ENCODE data around the gene BIRC2. TPM values are rescaled to one million over a fixed set of nuclear protein-coding genes. Genes with fewer than 3 reads are reported as not detected.
"Not testable (repeated sequence)": the region's sequence is repeated elsewhere in the genome, so short reads cannot be mapped to it uniquely, and the experiment has no call there.

Gene BIRC2
- total RNA-seq, 2 donors from 2014 or later, result 48.7 to 92.9 TPM

GRCh38 chr11:102332611-102332994 lies 14.4 kb upstream of the BIRC2 start:
- Histone ChIP-seq H3K36me3 (no peaks in the 10 kb centered on the region), H3K27ac (no peak overlapping the region), H3K4me3 (no peak overlapping the region), H3K4me1 (ENCODE audit: control insufficient read depth in 1 of 2, low read depth in 2 of 2) (no peaks in the 10 kb centered on the region), H3K9me3 (no peaks in the 10 kb centered on the region), H3K27me3 (replicated peaks; ENCODE audit: insufficient read depth) (no peaks in the 10 kb centered on the region)
- TF ChIP-seq, protein P1, sequence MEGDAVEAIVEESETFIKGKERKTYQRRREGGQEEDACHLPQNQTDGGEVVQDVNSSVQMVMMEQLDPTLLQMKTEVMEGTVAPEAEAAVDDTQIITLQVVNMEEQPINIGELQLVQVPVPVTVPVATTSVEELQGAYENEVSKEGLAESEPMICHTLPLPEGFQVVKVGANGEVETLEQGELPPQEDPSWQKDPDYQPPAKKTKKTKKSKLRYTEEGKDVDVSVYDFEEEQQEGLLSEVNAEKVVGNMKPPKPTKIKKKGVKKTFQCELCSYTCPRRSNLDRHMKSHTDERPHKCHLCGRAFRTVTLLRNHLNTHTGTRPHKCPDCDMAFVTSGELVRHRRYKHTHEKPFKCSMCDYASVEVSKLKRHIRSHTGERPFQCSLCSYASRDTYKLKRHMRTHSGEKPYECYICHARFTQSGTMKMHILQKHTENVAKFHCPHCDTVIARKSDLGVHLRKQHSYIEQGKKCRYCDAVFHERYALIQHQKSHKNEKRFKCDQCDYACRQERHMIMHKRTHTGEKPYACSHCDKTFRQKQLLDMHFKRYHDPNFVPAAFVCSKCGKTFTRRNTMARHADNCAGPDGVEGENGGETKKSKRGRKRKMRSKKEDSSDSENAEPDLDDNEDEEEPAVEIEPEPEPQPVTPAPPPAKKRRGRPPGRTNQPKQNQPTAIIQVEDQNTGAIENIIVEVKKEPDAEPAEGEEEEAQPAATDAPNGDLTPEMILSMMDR (IDR thresholded peaks at IDR 0.05), result no peak
- DNase-seq (ENCODE audit: low spot score) (no peak), ATAC-seq (ENCODE audit: insufficient number of reproducible peaks, low FRiP score, low read depth) (no peak)

GRCh38 chr11:102338479-102339010 lies 8.5 kb upstream of the BIRC2 start:
- ATAC-seq (ENCODE audit: insufficient number of reproducible peaks, low FRiP score, low read depth), result no peak
- Histone ChIP-seq H3K4me1 (ENCODE audit: control insufficient read depth in 1 of 2, low read depth in 2 of 2) (no peaks in the 10 kb centered on the region), H3K27ac (no peak overlapping the region), H3K9me3 (no peaks in the 10 kb centered on the region), H3K27me3 (replicated peaks; ENCODE audit: insufficient read depth) (no peaks in the 10 kb centered on the region), H3K36me3 (no peaks in the 10 kb centered on the region), H3K4me3 (no peak overlapping the region)
- TF ChIP-seq, protein P1 (IDR thresholded peaks at IDR 0.05), result no peak
- DNase-seq (ENCODE audit: low spot score), result no peak

GRCh38 chr11:102341311-102341710 lies 5.7 kb upstream of the BIRC2 start:
- not testable (repeated sequence) for H3K4me3 ChIP-seq; H3K27me3 ChIP-seq (replicated peaks; ENCODE audit: insufficient read depth); H3K27ac ChIP-seq; ATAC-seq (ENCODE audit: insufficient number of reproducible peaks, low FRiP score, low read depth); DNase-seq (ENCODE audit: low spot score); H3K4me1 ChIP-seq (ENCODE audit: control insufficient read depth in 1 of 2, low read depth in 2 of 2); H3K36me3 ChIP-seq; H3K9me3 ChIP-seq

- no peaks in the 10 kb centered on the region for H3K9me3 ChIP-seq
- peaks cover 5 to 6% of the 10 kb centered on the region in 2 donors for H3K4me1 ChIP-seq (ENCODE audit: control insufficient read depth in 1 of 2, low read depth in 2 of 2)
- H3K4me3 ChIP-seq, result no peak overlapping the region
- no peaks in the 10 kb centered on the region for H3K27me3 ChIP-seq (replicated peaks; ENCODE audit: insufficient read depth)
- TF ChIP-seq, protein P1 (IDR thresholded peaks at IDR 0.05), result peak; percentile 71
- no peaks in the 10 kb centered on the region for H3K36me3 ChIP-seq
- no peak overlapping the region for H3K27ac ChIP-seq
- ATAC-seq (ENCODE audit: insufficient number of reproducible peaks, low FRiP score, low read depth) (no peak), DNase-seq (ENCODE audit: low spot score) (peak; percentile 33)
Observed at GRCh38 chr11:102341844-102342318, 5.1 kb upstream of the BIRC2 start.

GRCh38 chr11:102343809-102344208 lies 3.2 kb upstream of the BIRC2 start:
- ATAC-seq (ENCODE audit: insufficient number of reproducible peaks, low FRiP score, low read depth) (no peak), DNase-seq (ENCODE audit: low spot score) (no peak)
- Histone ChIP-seq H3K27ac (no peak overlapping the region), H3K9me3 (no peaks in the 10 kb centered on the region), H3K27me3 (replicated peaks; ENCODE audit: insufficient read depth) (no peaks in the 10 kb centered on the region), H3K36me3 (no peaks in the 10 kb centered on the region), H3K4me3 (no peak overlapping the region), H3K4me1 (ENCODE audit: control insufficient read depth in 1 of 2, low read depth in 2 of 2) (peaks cover 12 to 14% of the 10 kb centered on the region in 2 donors)
- TF ChIP-seq, protein P1 (IDR thresholded peaks at IDR 0.05), result no peak

- H3K27ac ChIP-seq, result peak overlapping the region; percentile 99 to 100
- peak overlapping the region; percentile 99 for H3K4me3 ChIP-seq
- H3K4me1 ChIP-seq (ENCODE audit: control insufficient read depth in 1 of 2, low read depth in 2 of 2), result peaks cover 16 to 31% of the 10 kb centered on the region in 2 donors
- no peak for DNase-seq (ENCODE audit: low spot score)
- peak; percentile 23 for ATAC-seq (ENCODE audit: insufficient number of reproducible peaks, low FRiP score, low read depth)
- H3K27me3 ChIP-seq (replicated peaks; ENCODE audit: insufficient read depth), result no peaks in the 10 kb centered on the region
- H3K36me3 ChIP-seq, result no peaks in the 10 kb centered on the region
- TF ChIP-seq, protein P1 (IDR thresholded peaks at IDR 0.05), result no peak
- H3K9me3 ChIP-seq, result no peaks in the 10 kb centered on the region
Observed at GRCh38 chr11:102345904-102346303, 1.1 kb upstream of the BIRC2 start.

Data from thoracic aorta (tissue), 2 donors.